Gastrocnemius medialis (tissue), 4 donors: ENCODE data around the gene PELI3. TPM values are rescaled to one million over a fixed set of nuclear protein-coding genes. Genes with fewer than 3 reads are reported as not detected.
A peak's percentile ranks its signal among the peaks of the same experiment; 100 is the strongest.
"Not testable (repeated sequence)": the region's sequence is repeated elsewhere in the genome, so short reads cannot be mapped to it uniquely, and the experiment has no call there.

Source experiments
- ATAC-seq, 2 donors: fragments of 150-250 bp; one replicate each; pipeline ENCODE4 v1.9.1; 2016
- DNase-seq, 2 donors: peaks; one replicate each; pipeline ENCODE4 v3.0.0-alpha.2; 2019
- H3K27ac ChIP-seq, 4 donors: fragments of 200-600 bp; sonication (generic); 1 replicate in 1 of 4; 2 replicates in 3 of 4; pipeline ENCODE4 v1.5.1; 2016 to 2018; ENCODE audit warnings: mild to moderate bottlenecking in 2 of 4, moderate library complexity in 1 of 4
- H3K27me3 ChIP-seq, 3 donors: fragments of 200-600 bp; sonication (generic) in 2 of 3; 1 replicate in 1 of 3; 2 replicates in 2 of 3; pipeline versions ENCODE4 v1.5.1 to v1.6.0; 2016 to 2019; ENCODE audit warnings: mild to moderate bottlenecking in 1 of 3, moderate library complexity in 1 of 3
- H3K36me3 ChIP-seq, 2 donors: fragments of 200-600 bp; sonication (generic) in 1 of 2; one replicate each; pipeline ENCODE4 v1.5.1; 2017 to 2018
- H3K4me1 ChIP-seq, 2 donors: fragments of 200-600 bp; sonication (generic) in 1 of 2; one replicate each; pipeline ENCODE4 v1.5.1; 2016 to 2017; ENCODE audit warnings: mild to moderate bottlenecking in 2 of 2
- H3K4me3 ChIP-seq, 4 donors: fragments of 200-600 bp; sonication (generic) in 3 of 4; 1 replicate in 1 of 4; 2 replicates in 3 of 4; pipeline ENCODE4 v1.5.1; 2016 to 2019; ENCODE audit warnings: mild to moderate bottlenecking in 2 of 4
- H3K9me3 ChIP-seq, 3 donors: fragments of 200-600 bp; sonication (generic) in 2 of 3; 1 replicate in 1 of 3; 2 replicates in 2 of 3; pipeline ENCODE4 v1.5.1; 2016 to 2019
- CTCF ChIP-seq, 5 experiments: fragments of 450-650 bp in 3 of 5; fragments of 200-600 bp in 2 of 5; sonication (generic) in 2 of 5; IDR thresholded peaks in 4 of 5; conservative IDR thresholded peaks in 1 of 5; 1 replicate in 4 of 5; 2 replicates in 1 of 5; pipeline ENCODE4 v1.5.1; 2016 to 2019; ENCODE audit warnings: antibody characterized with exemption in 5 of 5, mild to moderate bottlenecking in 3 of 5, moderate library complexity in 3 of 5
- POLR2A ChIP-seq, 2 donors: fragments of 450-650 bp; IDR thresholded peaks; one replicate each; pipeline ENCODE4 v1.6.1; 2017; ENCODE audit warnings: antibody characterized with exemption in 2 of 2, mild to moderate bottlenecking in 2 of 2, moderate library complexity in 2 of 2
- in situ Hi-C, 4 donors: fragments of 200-750 bp; cut with MboI; loops; one replicate each; pipeline versions ENCODE4 v1.15.0 to v1.8.0; 2017; ENCODE audit warnings: low sequenced_read_pairs in 4 of 4
- intact Hi-C: fragments of 100-400 bp; cut with DNase I; formaldehyde crosslinking; loops from one replicate; pipeline ENCODE4 v1.15.1; 2023; ENCODE audit warnings: low total_unique reads
- total RNA-seq, 4 donors: library from RNA; depleted of rRNA; stranded (reverse); fragments of >200 nt; gene quantifications; one replicate each; pipeline versions ENCODE4 v1.1.0 to v1.2.3, GENCODE V29; 2016

Gene PELI3
- total RNA-seq, 4 donors from 2014 or later, result 26.1 to 55.9 (median 37.3) TPM

GRCh38 chr11:66437979-66438503 is 28.7 kb upstream of the PELI3 start:
- DNase-seq (no peak), ATAC-seq (no peak)
- peak overlapping the region; percentile 91 to 95 (median 92) for H3K4me3 ChIP-seq
- TF ChIP-seq CTCF (IDR thresholded peaks at IDR 0.05 in 4 of 5, conservative IDR thresholded peaks at IDR 0.05 in 1 of 5), result no peak
- TF ChIP-seq POLR2A (IDR thresholded peaks at IDR 0.05), result no peak
- in situ Hi-C loops (no loop called here), intact Hi-C loops (loop anchor here (1.0 to 2.0 kb wide), 3 partner anchors 20 to 43 kb away; partner anchors contain the start of gene DPP3)
- peak overlapping the region; percentile 81 to 97 (median 84) for H3K27ac ChIP-seq
- peaks cover 5 to 14% of the 10 kb centered on the region in 2 donors for H3K4me1 ChIP-seq
- peaks cover 0 to 28% of the 10 kb centered on the region in 2 donors for H3K36me3 ChIP-seq
- H3K27me3 ChIP-seq, result no peaks in the 10 kb centered on the region
- H3K9me3 ChIP-seq, result no peaks in the 10 kb centered on the region

- H3K4me1 ChIP-seq, result peaks cover 5 to 14% of the 10 kb centered on the region in 2 donors
- peak; percentile 100 for ATAC-seq
- in situ Hi-C loops (no loop called here), intact Hi-C loops (loop anchor here (1.0 to 2.0 kb wide), 3 partner anchors 20 to 42 kb away; partner anchors contain the start of gene DPP3)
- no peaks in the 10 kb centered on the region for H3K9me3 ChIP-seq
- TF ChIP-seq POLR2A (IDR thresholded peaks at IDR 0.05), result no peak
- peak; percentile 35 to 70 (median 57) for TF ChIP-seq CTCF (IDR thresholded peaks at IDR 0.05 in 4 of 5, conservative IDR thresholded peaks at IDR 0.05 in 1 of 5)
- no peaks in the 10 kb centered on the region for H3K27me3 ChIP-seq
- peak within 1 kb of the TSS; percentile 81 to 97 (median 84) for H3K27ac ChIP-seq
- peak; percentile 74 to 86 for DNase-seq
- peak within 1 kb of the TSS; percentile 91 to 95 (median 92) for H3K4me3 ChIP-seq
- peaks cover 0 to 22% of the 10 kb centered on the region in 2 donors for H3K36me3 ChIP-seq
Measured at GRCh38 chr11:66438504-66439466, 27.9 kb upstream of the PELI3 start, which contains the start of gene MRPL11. TSS of gene MRPL11 (minus strand) at chr11:66438848. CDS start at chr11:66438754, 94 bp downstream.

GRCh38 chr11:66440101-66440939 is 26.4 kb upstream of the PELI3 start:
- H3K9me3 ChIP-seq, DNase-seq, intact Hi-C loops, H3K27ac ChIP-seq, H3K4me3 ChIP-seq, ATAC-seq, H3K27me3 ChIP-seq, in situ Hi-C loops, H3K36me3 ChIP-seq: not testable (repeated sequence)
- peaks cover 5 to 14% of the 10 kb centered on the region in 2 donors for H3K4me1 ChIP-seq

- H3K4me3 ChIP-seq, H3K9me3 ChIP-seq, H3K36me3 ChIP-seq, intact Hi-C loops, DNase-seq, ATAC-seq, H3K27me3 ChIP-seq, in situ Hi-C loops, H3K27ac ChIP-seq: not testable (repeated sequence)
- H3K4me1 ChIP-seq, result peaks cover 5 to 14% of the 10 kb centered on the region in 2 donors
Measured at GRCh38 chr11:66440940-66441282, 25.8 kb upstream of the PELI3 start.

- Histone ChIP-seq H3K4me3 (no peak overlapping the region), H3K27me3 (no peaks in the 10 kb centered on the region), H3K36me3 (no peaks in the 10 kb centered on the region), H3K4me1 (no peaks in the 10 kb centered on the region), H3K9me3 (no peaks in the 10 kb centered on the region), H3K27ac (no peak overlapping the region)
- DNase-seq (no peak), ATAC-seq (no peak)
- intact Hi-C loops (no loop called here), in situ Hi-C loops (no loop called here)
- TF ChIP-seq POLR2A (IDR thresholded peaks at IDR 0.05) (no peak), CTCF (IDR thresholded peaks at IDR 0.05 in 4 of 5, conservative IDR thresholded peaks at IDR 0.05 in 1 of 5) (no peak)
Measured at GRCh38 chr11:66443602-66444001, 23.1 kb upstream of the PELI3 start.
